Sigmoid colon (tissue), 4 donors: ENCODE measurements around the gene CABLES1.

ENCODE experiments used
- EP300 ChIP-seq, 4 donors: sonication (generic); formaldehyde crosslinking; IDR thresholded peaks; one replicate each; pipeline ENCODE4 v1.6.1; 2017; ENCODE audit warnings: antibody characterized with exemption in 4 of 4
- POLR2A ChIP-seq, 2 donors: fragments of 450-650 bp; IDR thresholded peaks; one replicate each; pipeline ENCODE4 v1.6.1; 2016; ENCODE audit warnings: antibody characterized with exemption in 2 of 2, mild to moderate bottlenecking in 2 of 2, moderate library complexity in 2 of 2

- TF ChIP-seq POLR2A (IDR thresholded peaks at IDR 0.05) (no peak), EP300 (IDR thresholded peaks at IDR 0.05) (no peak)
These were observed 105.3 kb downstream of the CABLES1 start for GRCh38 chr18:23240609-23240930.
